Endothelial cell of umbilical vein (primary cell): ENCODE measurements around the gene INPP4B. TPM values are rescaled to one million over a fixed set of nuclear protein-coding genes. Genes with fewer than 3 reads are reported as not detected.

Source experiments
- BruUV-seq: library from RNA; stranded (reverse); fragments of 400-500 nt; replicated peaks from 2 replicates; lab custom pipeline; 2021; lab: Mats Ljungman, UMichigan
- CTCF ChIA-PET: fragments of 300-600, 350-600 bp; sonication (Branson Sonifier 250); formaldehyde crosslinking; loops from one replicate; lab custom pipeline; 2021; ENCODE audit warnings: antibody characterized with exemption, inconsistent platforms; lab: Charles Lee
- POLR2A ChIA-PET: fragments of 300-600, 350-600 bp; sonication (Branson Sonifier 250); formaldehyde crosslinking; loops from one replicate; lab custom pipeline; 2021; ENCODE audit warnings: antibody characterized with exemption, inconsistent platforms; lab: Charles Lee
- DNase-seq: peaks from one replicate; pipeline ENCODE4 v3.0.0-alpha.2; 2011; ENCODE audit warnings: low read depth, low spot score
- FAIRE-seq: peaks from 2 replicates; lab custom pipeline; 2011; peaks lifted over from hg19 to GRCh38; lab: Jason Lieb, UNC
- H2AFZ ChIP-seq: 2 replicates; pipeline ENCODE4 v1.6.0; 2012; ENCODE audit warnings: low read depth, low read length, control low read depth, inconsistent platforms
- H3K27ac ChIP-seq: 2 replicates; pipeline ENCODE4 v1.5.1; 2011; ENCODE audit warnings: low read depth, mild to moderate bottlenecking, control low read depth, low read length, moderate library complexity; ENCODE audit not compliant: insufficient read depth
- H3K27me3 ChIP-seq, 2 experiments: 2 replicates each; pipeline versions ENCODE4 v1.6.0 to v1.6.1; 2011; ENCODE audit warnings: low read length in 2 of 2, mixed read lengths in 1 of 2; ENCODE audit not compliant: control insufficient read depth in 2 of 2, insufficient read depth in 2 of 2
- H3K36me3 ChIP-seq, 2 experiments: 2 replicates in 1 of 2; 3 replicates in 1 of 2; pipeline ENCODE4 v1.5.1; 2011; ENCODE audit warnings: low read length in 2 of 2, mild to moderate bottlenecking in 1 of 2, moderate library complexity in 1 of 2; ENCODE audit not compliant: control insufficient read depth in 2 of 2, insufficient read depth in 2 of 2; ENCODE audit errors: extremely low read depth in 1 of 2
- H3K4me1 ChIP-seq: 3 replicates; pipeline ENCODE4 v1.5.1; 2011; ENCODE audit warnings: mild to moderate bottlenecking, low read length; ENCODE audit not compliant: control insufficient read depth, insufficient read depth; ENCODE audit errors: extremely low read depth
- H3K4me2 ChIP-seq: 2 replicates; pipeline ENCODE4 v1.6.1; 2011; ENCODE audit warnings: low read length, control low read depth, mixed read lengths; ENCODE audit not compliant: insufficient read depth
- H3K4me3 ChIP-seq, 3 experiments: fragments of 200-600 bp in 1 of 3; sonication (generic), shearing (Covaris generic) in 1 of 3; replicated peaks in 1 of 3; 2 replicates each; pipeline ENCODE4 v1.5.1; 2011 to 2016; ENCODE audit warnings: control low read depth in 3 of 3, low read length in 3 of 3, mild to moderate bottlenecking in 2 of 3, inconsistent platforms in 1 of 3, low read depth in 1 of 3, moderate library complexity in 1 of 3; ENCODE audit not compliant: insufficient read depth in 1 of 3
- H3K79me2 ChIP-seq: 2 replicates; pipeline ENCODE4 v1.6.0; 2012; ENCODE audit warnings: low read length, inconsistent platforms; ENCODE audit not compliant: control insufficient read depth, insufficient read depth
- H3K9ac ChIP-seq: replicated peaks from 2 replicates; pipeline ENCODE3; 2011; ENCODE audit warnings: low read length, control low read depth; ENCODE audit not compliant: insufficient read depth; ENCODE audit errors: extremely low read depth
- H3K9me1 ChIP-seq: replicated peaks from 3 replicates; pipeline ENCODE4 v1.6.0; 2011; ENCODE audit warnings: mild to moderate bottlenecking, low read length; ENCODE audit not compliant: control insufficient read depth, insufficient read depth; ENCODE audit errors: extremely low read depth
- H3K9me3 ChIP-seq: replicated peaks from 2 replicates; pipeline ENCODE4 v1.5.1; 2012; ENCODE audit warnings: low read length, inconsistent platforms; ENCODE audit not compliant: control insufficient read depth, insufficient read depth
- H4K20me1 ChIP-seq: replicated peaks from 2 replicates; pipeline ENCODE3; 2011; ENCODE audit warnings: mild to moderate bottlenecking, low read length; ENCODE audit not compliant: control insufficient read depth, insufficient read depth; ENCODE audit errors: extremely low read depth
- CTCF ChIP-seq, 2 donors: IDR thresholded peaks; 1 replicate in 1 of 2; 2 replicates in 1 of 2; pipeline ENCODE4 v1.5.1; 2011; ENCODE audit warnings: low read length in 2 of 2, mild to moderate bottlenecking in 2 of 2, moderate library complexity in 2 of 2, control low read depth in 1 of 2, inconsistent platforms in 1 of 2, low read depth in 1 of 2; ENCODE audit not compliant: insufficient read depth in 1 of 2; ENCODE audit errors: extremely low read depth in 1 of 2
- EZH2 ChIP-seq: IDR thresholded peaks from 2 replicates; pipeline ENCODE4 v1.6.1; 2012; ENCODE audit warnings: borderline replicate concordance, low read depth, mild to moderate bottlenecking, moderate library complexity, low read length, inconsistent platforms; ENCODE audit not compliant: severe bottlenecking
- FOS ChIP-seq: IDR thresholded peaks from 2 replicates; pipeline ENCODE4 v1.6.1; 2011; ENCODE audit warnings: mild to moderate bottlenecking, low read length, moderate library complexity, borderline replicate concordance; ENCODE audit not compliant: insufficient read depth
- MAX ChIP-seq: IDR thresholded peaks from 2 replicates; pipeline ENCODE4 v1.6.1; 2011; ENCODE audit not compliant: insufficient read depth, insufficient read length
- MYC ChIP-seq: IDR thresholded peaks from one replicate; pipeline ENCODE4 v1.6.1; 2011; ENCODE audit warnings: mild to moderate bottlenecking, low read depth, low read length
- POLR2A ChIP-seq: IDR thresholded peaks from 2 replicates; pipeline ENCODE4 v1.6.1; 2012; ENCODE audit warnings: low read depth, mild to moderate bottlenecking, control low read depth, low read length
- POLR2AphosphoS5 ChIP-seq: IDR thresholded peaks from 2 replicates; pipeline ENCODE4 v1.6.1; 2012; ENCODE audit warnings: low read depth, mild to moderate bottlenecking, control low read depth, low read length, moderate library complexity; ENCODE audit not compliant: insufficient read depth
- dilution Hi-C: fragments of 300-500 bp; cut with MboI; formaldehyde crosslinking; loops from one replicate; pipeline ENCODE4 v1.15.0; 2019; ENCODE audit warnings: low sequenced_read_pairs; ENCODE audit not compliant: extremely low pct_ligation_motif_present
- intact Hi-C: fragments of 100-400 bp; cut with micrococcal nuclease; formaldehyde crosslinking; loops from one replicate; pipeline ENCODE4 v1.10.0; 2022
- polyA plus RNA-seq, 4 experiments: library from polyadenylated mRNA; depleted of rRNA in 3 of 4; stranded (reverse) in 3 of 4; unstranded in 1 of 4; fragments of >200 nt; gene quantifications; 2 replicates each; pipeline versions ENCODE4 v1.2.1 to v1.2.3, GENCODE V29; 2011 to 2012; ENCODE audit warnings: missing spikeins in 1 of 4
- total RNA-seq: library from RNA; stranded (reverse); gene quantifications from 2 replicates; pipeline ENCODE4 v1.2.3, GENCODE V29; 2021

The INPP4B gene
- total and polyA plus RNA-seq, 2 donors (not counting 3 experiments of a cell fraction or from before 2014, with no cell fraction given) = 0.41 to 3.1 TPM

GRCh38 chr4:141999446-142000143 lies 846.5 kb downstream of the INPP4B start:
- no peak overlapping the region for H3K9ac ChIP-seq
- no peak overlapping the region for H3K27ac ChIP-seq
- no TSS peak for BruUV-seq
- no peaks in the 10 kb centered on the region for H3K9me3 ChIP-seq
- POLR2A ChIA-PET = no interaction called here
- H3K79me2 ChIP-seq = no peaks in the 10 kb centered on the region
- intact Hi-C loops = no loop called here
- no peaks in the 10 kb centered on the region for H3K4me1 ChIP-seq
- no peaks in the 10 kb centered on the region for H4K20me1 ChIP-seq
- TF ChIP-seq EZH2 = no peak
- no peak for TF ChIP-seq FOS
- no peak for TF ChIP-seq CTCF (IDR thresholded peaks at IDR 0.05; ENCODE audit: extremely low read depth in 1 of 2, insufficient read depth in 1 of 2, low read depth in 1 of 2, low read length in 2 of 2)
- TF ChIP-seq POLR2AphosphoS5 = no peak
- TF ChIP-seq MAX = no peak
- no peak for TF ChIP-seq POLR2A
- no peak for TF ChIP-seq MYC
- CTCF ChIA-PET = interaction anchor here (1.1 to 1.2 kb wide), 2 partner anchors 654 to 721 kb away, joined by 3 read pairs; no protein-coding TSS in a partner anchor
- DNase-seq (no peak), FAIRE-seq (no peak)
- H3K27me3 ChIP-seq = no peaks in the 10 kb centered on the region
- no peak overlapping the region for H2AFZ ChIP-seq
- H3K9me1 ChIP-seq = no peaks in the 10 kb centered on the region
- no peak overlapping the region for H3K4me3 ChIP-seq
- dilution Hi-C loops = no loop called here
- H3K36me3 ChIP-seq = no peaks in the 10 kb centered on the region
- no peak overlapping the region for H3K4me2 ChIP-seq
